Transverse colon (tissue), 3 donors: ENCODE data around the gene ARHGAP45.

Experiments used
- CTCF ChIP-seq, 5 experiments: fragments of 200-600 bp in 3 of 5; fragments of 450-650 bp in 2 of 5; sonication (generic) in 3 of 5; IDR thresholded peaks; 1 replicate in 2 of 5; 2 replicates in 3 of 5; pipeline ENCODE4 v1.5.1; 2016 to 2017; ENCODE audit warnings: antibody characterized with exemption in 5 of 5, inconsistent platforms in 3 of 5, mild to moderate bottlenecking in 2 of 5, moderate library complexity in 1 of 5
- POLR2A ChIP-seq: fragments of 450-650 bp; IDR thresholded peaks from one replicate; pipeline ENCODE4 v1.6.1; 2016; ENCODE audit warnings: antibody characterized with exemption, mild to moderate bottlenecking, moderate library complexity

GRCh38 chr19:1076951-1077350, 10.0 kb downstream of the ARHGAP45 start:
- no peak for TF ChIP-seq CTCF (IDR thresholded peaks at IDR 0.05)
- no peak for TF ChIP-seq POLR2A
